HepG2 (cell line): ENCODE measurements around the gene STKLD1. TPM values are rescaled to one million over a fixed set of nuclear protein-coding genes. Genes with fewer than 3 reads are reported as not detected.

Experiments used
- ATF4 ChIP-seq, 2 experiments: fragments of 450-650 bp in 1 of 2; sonication (generic) in 1 of 2; formaldehyde crosslinking; IDR thresholded peaks; 2 replicates each; pipeline versions ENCODE4 v1.5.0 to v1.8.0; 2020 to 2022; ENCODE audit warnings: mild to moderate bottlenecking in 1 of 2, missing genetic modification reagents in 1 of 2
- ATRX ChIP-seq: sonication (generic); formaldehyde crosslinking; IDR thresholded peaks from 2 replicates; pipeline ENCODE4 v1.4.0; 2020; ENCODE audit warnings: missing genetic modification reagents, borderline replicate concordance
- CBX1 ChIP-seq: IDR thresholded peaks from one replicate; pipeline ENCODE4 v1.6.1; 2016; ENCODE audit warnings: antibody characterized with exemption, low read depth
- ELK4 ChIP-seq: sonication (generic); formaldehyde crosslinking; IDR thresholded peaks from 2 replicates; pipeline ENCODE4 v1.9.0; 2021; ENCODE audit warnings: missing genetic modification reagents, borderline replicate concordance
- JUNB ChIP-seq: sonication (generic); formaldehyde crosslinking; IDR thresholded peaks from 2 replicates; pipeline ENCODE4 v1.8.0; 2022; ENCODE audit warnings: missing genetic modification reagents, mild to moderate bottlenecking, borderline replicate concordance
- NFKBIZ ChIP-seq: IDR thresholded peaks from 2 replicates; pipeline ENCODE4 v1.6.1; 2018; ENCODE audit warnings: missing genetic modification reagents, missing compliant biosample characterization
- NR3C1 ChIP-seq: sonication (generic); formaldehyde crosslinking; IDR thresholded peaks from 2 replicates; pipeline ENCODE4 v1.4.0; 2020; ENCODE audit warnings: missing genetic modification reagents
- RARG ChIP-seq: sonication (generic); formaldehyde crosslinking; IDR thresholded peaks from 2 replicates; pipeline ENCODE4 v1.4.0; 2020; ENCODE audit warnings: low read depth, mild to moderate bottlenecking, missing genetic modification reagents
- SMAD1 ChIP-seq: sonication (generic); formaldehyde crosslinking; IDR thresholded peaks from 2 replicates; pipeline ENCODE4 v1.4.0; 2020; ENCODE audit warnings: missing genetic modification reagents, low read depth, mild to moderate bottlenecking, borderline replicate concordance
- SYNCRIP ChIP-seq: fragments of 200-400 bp; formaldehyde crosslinking; IDR thresholded peaks from 2 replicates; pipeline ENCODE4 v1.6.1; 2018; ENCODE audit warnings: mild to moderate bottlenecking, low read depth, low read length; ENCODE audit not compliant: insufficient read depth
- TCF7L2 ChIP-seq: IDR thresholded peaks from 2 replicates; pipeline ENCODE4 v1.6.1; 2011; ENCODE audit warnings: mild to moderate bottlenecking, low read depth, low read length, moderate library complexity
- ZFP82 ChIP-seq: sonication (generic); formaldehyde crosslinking; IDR thresholded peaks from 2 replicates; pipeline ENCODE4 v1.5.1; 2020; ENCODE audit warnings: mild to moderate bottlenecking, missing genetic modification reagents, borderline replicate concordance
- ZNF292 ChIP-seq: sonication (generic); formaldehyde crosslinking; IDR thresholded peaks from 2 replicates; pipeline ENCODE4 v1.8.1; 2022; ENCODE audit warnings: mild to moderate bottlenecking, low read depth, missing genetic modification reagents, borderline replicate concordance
- ZNF614 ChIP-seq: IDR thresholded peaks from 2 replicates; pipeline ENCODE4 v1.6.1; 2018; ENCODE audit warnings: missing biosample characterization, missing genetic modification reagents, inconsistent platforms, borderline replicate concordance
- ZNF674 ChIP-seq: sonication (generic); formaldehyde crosslinking; IDR thresholded peaks from 2 replicates; pipeline ENCODE4 v1.5.0; 2020; ENCODE audit warnings: low read depth, mild to moderate bottlenecking, missing genetic modification reagents
- ZNF772 ChIP-seq: sonication (generic); formaldehyde crosslinking; IDR thresholded peaks from 2 replicates; pipeline ENCODE4 v1.5.0; 2020; ENCODE audit warnings: mild to moderate bottlenecking, missing genetic modification reagents
- ZSCAN20 ChIP-seq: sonication (generic); formaldehyde crosslinking; IDR thresholded peaks from 2 replicates; pipeline ENCODE4 v1.4.0; 2020; ENCODE audit warnings: missing genetic modification reagents, mild to moderate bottlenecking, borderline replicate concordance
- ZUFSP ChIP-seq: sonication (generic); formaldehyde crosslinking; IDR thresholded peaks from 2 replicates; pipeline ENCODE4 v1.9.0; 2021; ENCODE audit warnings: missing genetic modification reagents, mild to moderate bottlenecking, borderline replicate concordance
- polyA plus RNA-seq, 8 experiments: library from polyadenylated mRNA; depleted of rRNA in 3 of 8; stranded (reverse) in 7 of 8; unstranded in 1 of 8; fragments of >200 nt; fragmentation: Illumina TruSeq in 4 of 8; extraction: Trizol in 4 of 8; gene quantifications; 2 replicates each; pipeline versions ENCODE4 v1.2.1 to v1.2.3, GENCODE V29; 2011 to 2016; ENCODE audit warnings: low read depth in 4 of 8, missing spikeins in 1 of 8, mixed read lengths in 1 of 8; ENCODE audit not compliant: insufficient read depth in 1 of 8
- total RNA-seq, 5 experiments: library from RNA; depleted of rRNA; stranded (reverse); fragments of >200 nt; fragmentation: Illumina TruSeq; extraction: Trizol; gene quantifications; 2 replicates each; pipeline ENCODE4 v1.2.3, GENCODE V29; 2016; ENCODE audit warnings: low read depth in 1 of 5
- TF ChIP-seq, protein P1 (sequence below): sonication (generic); formaldehyde crosslinking; IDR thresholded peaks from 2 replicates; pipeline ENCODE4 v1.4.0; 2020; ENCODE audit warnings: missing genetic modification reagents, borderline replicate concordance
- TF ChIP-seq, protein P2 (sequence below): sonication (generic); formaldehyde crosslinking; IDR thresholded peaks from 2 replicates; pipeline ENCODE4 v1.4.0; 2020; ENCODE audit warnings: mild to moderate bottlenecking, missing genetic modification reagents

STKLD1 gene
- total and polyA plus RNA-seq, 2 of the 13 experiments (the other 11 are each of a cell fraction or from before 2014, with no cell fraction given) = 1.5 to 2.2 TPM

- TF ChIP-seq ATF4 (CRISPR knock-in tag; IDR thresholded peaks at IDR 0.05) (peak in 1 of 2 experiments; percentile 56; a peak in 1 of 4 replicates), JUNB (CRISPR knock-in tag) (0 out of 2 replicates have a peak, but pooled peaks have one; percentile 49), RARG (CRISPR knock-in tag) (no peak), ZNF292 (no peak), TCF7L2 (no peak), ZUFSP (CRISPR knock-in tag) (no peak), ZSCAN20 (CRISPR knock-in tag) (no peak), ZNF614 (CRISPR knock-in tag) (peak; percentile 71; the same call in 1 of the 2 replicates), NFKBIZ (CRISPR knock-in tag) (0 out of 2 replicates have a peak, but pooled peaks have one; percentile 48), SMAD1 (no peak), ELK4 (CRISPR knock-in tag) (no peak), SYNCRIP (no peak), ZFP82 (CRISPR knock-in tag) (no peak), CBX1 (no peak), NR3C1 (CRISPR knock-in tag) (no peak), ZNF772 (peak; percentile 80), ZNF674 (CRISPR knock-in tag) (0 out of 2 replicates have a peak, but pooled peaks have one; percentile 30), ATRX (CRISPR knock-in tag) (no peak)
- TF ChIP-seq, protein P1, sequence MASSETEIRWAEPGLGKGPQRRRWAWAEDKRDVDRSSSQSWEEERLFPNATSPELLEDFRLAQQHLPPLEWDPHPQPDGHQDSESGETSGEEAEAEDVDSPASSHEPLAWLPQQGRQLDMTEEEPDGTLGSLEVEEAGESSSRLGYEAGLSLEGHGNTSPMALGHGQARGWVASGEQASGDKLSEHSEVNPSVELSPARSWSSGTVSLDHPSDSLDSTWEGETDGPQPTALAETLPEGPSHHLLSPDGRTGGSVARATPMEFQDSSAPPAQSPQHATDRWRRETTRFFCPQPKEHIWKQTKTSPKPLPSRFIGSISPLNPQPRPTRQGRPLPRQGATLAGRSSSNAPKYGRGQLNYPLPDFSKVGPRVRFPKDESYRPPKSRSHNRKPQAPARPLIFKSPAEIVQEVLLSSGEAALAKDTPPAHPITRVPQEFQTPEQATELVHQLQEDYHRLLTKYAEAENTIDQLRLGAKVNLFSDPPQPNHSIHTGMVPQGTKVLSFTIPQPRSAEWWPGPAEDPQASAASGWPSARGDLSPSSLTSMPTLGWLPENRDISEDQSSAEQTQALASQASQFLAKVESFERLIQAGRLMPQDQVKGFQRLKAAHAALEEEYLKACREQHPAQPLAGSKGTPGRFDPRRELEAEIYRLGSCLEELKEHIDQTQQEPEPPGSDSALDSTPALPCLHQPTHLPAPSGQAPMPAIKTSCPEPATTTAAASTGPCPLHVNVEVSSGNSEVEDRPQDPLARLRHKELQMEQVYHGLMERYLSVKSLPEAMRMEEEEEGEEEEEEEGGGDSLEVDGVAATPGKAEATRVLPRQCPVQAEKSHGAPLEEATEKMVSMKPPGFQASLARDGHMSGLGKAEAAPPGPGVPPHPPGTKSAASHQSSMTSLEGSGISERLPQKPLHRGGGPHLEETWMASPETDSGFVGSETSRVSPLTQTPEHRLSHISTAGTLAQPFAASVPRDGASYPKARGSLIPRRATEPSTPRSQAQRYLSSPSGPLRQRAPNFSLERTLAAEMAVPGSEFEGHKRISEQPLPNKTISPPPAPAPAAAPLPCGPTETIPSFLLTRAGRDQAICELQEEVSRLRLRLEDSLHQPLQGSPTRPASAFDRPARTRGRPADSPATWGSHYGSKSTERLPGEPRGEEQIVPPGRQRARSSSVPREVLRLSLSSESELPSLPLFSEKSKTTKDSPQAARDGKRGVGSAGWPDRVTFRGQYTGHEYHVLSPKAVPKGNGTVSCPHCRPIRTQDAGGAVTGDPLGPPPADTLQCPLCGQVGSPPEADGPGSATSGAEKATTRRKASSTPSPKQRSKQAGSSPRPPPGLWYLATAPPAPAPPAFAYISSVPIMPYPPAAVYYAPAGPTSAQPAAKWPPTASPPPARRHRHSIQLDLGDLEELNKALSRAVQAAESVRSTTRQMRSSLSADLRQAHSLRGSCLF (CRISPR knock-in tag) = no peak
- TF ChIP-seq, protein P2, sequence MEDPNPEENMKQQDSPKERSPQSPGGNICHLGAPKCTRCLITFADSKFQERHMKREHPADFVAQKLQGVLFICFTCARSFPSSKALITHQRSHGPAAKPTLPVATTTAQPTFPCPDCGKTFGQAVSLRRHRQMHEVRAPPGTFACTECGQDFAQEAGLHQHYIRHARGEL (CRISPR knock-in tag) = no peak
Observed at GRCh38 chr9:133347985-133348717, 28.0 kb upstream of the STKLD1 start, which contains the start of the genes MED22 and RPL7A (continued).
